Activated naive CD8-positive, alpha-beta T cell treated with anti-CD3 and anti-CD28 coated beads, Interleukin-2, amount 10 ng/mL, durations not matched to agents 7 days and 5 days (primary cell): Measurements from ENCODE around the gene APOBEC3C. TPM values are rescaled to one million over a fixed set of nuclear protein-coding genes. Genes with fewer than 3 reads are reported as not detected.
"Not testable (repeated sequence)": the region's sequence is repeated elsewhere in the genome, so short reads cannot be mapped to it uniquely, and the experiment has no call there.

Source experiments
- ATAC-seq: fragments of 150-1000 bp; cut with Tn5 transposase; one replicate; pipeline ENCODE4 v1.10.0; 2021; ENCODE audit warnings: low read depth, moderate library complexity
- POLR2A ChIA-PET: fragments of 350-600 bp; sonication (Branson Sonifier 250); formaldehyde crosslinking; loops from one replicate; lab custom pipeline; 2021; ENCODE audit warnings: antibody characterized with exemption; lab: Charles Lee
- DNase-seq: peaks from one replicate; pipeline ENCODE4 v3.0.0; 2021
- H3K27ac Mint-ChIP-seq: one replicate; pipeline ENCODE4 v1.8.0; 2022; ENCODE audit warnings: mild to moderate bottlenecking, mixed read lengths
- H3K27me3 Mint-ChIP-seq: one replicate; pipeline ENCODE4 v1.8.0; 2022; ENCODE audit warnings: mild to moderate bottlenecking, moderate library complexity, mixed read lengths
- H3K36me3 Mint-ChIP-seq: one replicate; pipeline ENCODE4 v1.8.0; 2021; ENCODE audit warnings: mild to moderate bottlenecking, mixed read lengths
- H3K4me1 Mint-ChIP-seq: one replicate; pipeline ENCODE4 v1.8.0; 2021; ENCODE audit warnings: mixed read lengths
- H3K4me3 Mint-ChIP-seq: one replicate; pipeline ENCODE4 v1.8.0; 2022; ENCODE audit warnings: mild to moderate bottlenecking, moderate library complexity, mixed read lengths
- H3K9me3 Mint-ChIP-seq: one replicate; pipeline ENCODE4 v1.8.0; 2021; ENCODE audit warnings: mixed read lengths
- total RNA-seq, 2 experiments: library from RNA; stranded (reverse); gene quantifications; one replicate each; pipeline ENCODE4 v1.2.3, GENCODE V29; 2021

APOBEC3C gene
- total RNA-seq, 2 experiments from 2014 or later = 120 to 124 TPM

GRCh38 chr22:39017596-39018365 lies 3.7 kb downstream of the APOBEC3C start:
- POLR2A ChIA-PET = no interaction called here
- Mint-ChIP-seq H3K27ac (peak overlapping the region; percentile 32), H3K9me3 (no peaks in the 10 kb centered on the region), H3K4me1 (peaks cover 34% of the 10 kb centered on the region), H3K27me3 (no peaks in the 10 kb centered on the region), H3K4me3 (no peak overlapping the region), H3K36me3 (peaks cover 19% of the 10 kb centered on the region)
- no peak for ATAC-seq
- DNase-seq = no peak

- peaks cover 26% of the 10 kb centered on the region for H3K36me3 Mint-ChIP-seq
- DNase-seq, H3K9me3 Mint-ChIP-seq, ATAC-seq, H3K27me3 Mint-ChIP-seq: not testable (repeated sequence)
- peaks cover 39% of the 10 kb centered on the region for H3K4me1 Mint-ChIP-seq
- peak overlapping the region; percentile 95 for H3K4me3 Mint-ChIP-seq
- POLR2A ChIA-PET = interaction anchor here (1.0 kb wide), 1 partner anchor 58 kb away, joined by 3 read pairs; no protein-coding TSS in a partner anchor
- peak overlapping the region; percentile 95 for H3K27ac Mint-ChIP-seq
These were observed 6.1 kb downstream of the APOBEC3C start for GRCh38 chr22:39020021-39020651.

GRCh38 chr22:39021552-39022250 lies 7.6 kb downstream of the APOBEC3C start:
- peaks cover 45% of the 10 kb centered on the region for H3K4me1 Mint-ChIP-seq
- DNase-seq = peak; percentile 45
- no peaks in the 10 kb centered on the region for H3K9me3 Mint-ChIP-seq
- H3K36me3 Mint-ChIP-seq = peaks cover 21% of the 10 kb centered on the region
- H3K4me3 Mint-ChIP-seq = peak overlapping the region; percentile 95
- peak overlapping the region; percentile 95 for H3K27ac Mint-ChIP-seq
- POLR2A ChIA-PET = interaction anchor here (0.7 to 1.3 kb wide), 6 partner anchors 9 to 1590 kb away, joined by 3 to 5 read pairs (median 4); no protein-coding TSS in a partner anchor
- no peaks in the 10 kb centered on the region for H3K27me3 Mint-ChIP-seq
- ATAC-seq = no peak

GRCh38 chr22:39024519-39025308 lies 10.7 kb downstream of the APOBEC3C start:
- Mint-ChIP-seq H3K27ac (peak overlapping the region; percentile 86), H3K27me3 (no peaks in the 10 kb centered on the region), H3K36me3 (peaks cover 16% of the 10 kb centered on the region), H3K9me3 (no peaks in the 10 kb centered on the region), H3K4me3 (peak overlapping the region; percentile 70), H3K4me1 (peaks cover 42% of the 10 kb centered on the region)
- DNase-seq = no peak
- POLR2A ChIA-PET = interaction anchor here (0.9 to 1.8 kb wide), 2 partner anchors 8 to 21 kb away, joined by 3 to 5 read pairs; no protein-coding TSS in a partner anchor
- ATAC-seq = no peak

GRCh38 chr22:39026509-39027150 lies 12.6 kb downstream of the APOBEC3C start:
- Mint-ChIP-seq H3K4me3 (no peak overlapping the region), H3K9me3 (no peaks in the 10 kb centered on the region), H3K4me1 (peaks cover 38% of the 10 kb centered on the region), H3K27ac (peak overlapping the region; percentile 70), H3K36me3 (peaks cover 14% of the 10 kb centered on the region), H3K27me3 (no peaks in the 10 kb centered on the region)
- DNase-seq (no peak), ATAC-seq (no peak)
- POLR2A ChIA-PET = no interaction called here

- Mint-ChIP-seq H3K27me3 (no peaks in the 10 kb centered on the region), H3K27ac (peak overlapping the region; percentile 71), H3K36me3 (peaks cover 12% of the 10 kb centered on the region), H3K4me3 (no peak overlapping the region), H3K4me1 (peaks cover 32% of the 10 kb centered on the region), H3K9me3 (no peaks in the 10 kb centered on the region)
- POLR2A ChIA-PET = interaction anchor here (0.9 kb wide), 1 partner anchor 12 kb away, joined by 3 read pairs; no protein-coding TSS in a partner anchor
- ATAC-seq (no peak), DNase-seq (no peak)
These were observed 13.7 kb downstream of the APOBEC3C start for GRCh38 chr22:39027717-39028116.

GRCh38 chr22:39028281-39028680 lies 14.2 kb downstream of the APOBEC3C start:
- ATAC-seq (no peak), DNase-seq (no peak)
- POLR2A ChIA-PET = interaction anchor here (0.9 kb wide), 1 partner anchor 12 kb away, joined by 3 read pairs; no protein-coding TSS in a partner anchor
- Mint-ChIP-seq H3K4me1 (peaks cover 32% of the 10 kb centered on the region), H3K4me3 (no peak overlapping the region), H3K36me3 (peaks cover 16% of the 10 kb centered on the region), H3K27ac (no peak overlapping the region), H3K9me3 (no peaks in the 10 kb centered on the region), H3K27me3 (no peaks in the 10 kb centered on the region)

- ATAC-seq (no peak), DNase-seq (no peak)
- Mint-ChIP-seq H3K27ac (no peak overlapping the region), H3K4me1 (peaks cover 25% of the 10 kb centered on the region), H3K27me3 (no peaks in the 10 kb centered on the region), H3K36me3 (peaks cover 13% of the 10 kb centered on the region), H3K9me3 (no peaks in the 10 kb centered on the region), H3K4me3 (no peak overlapping the region)
- POLR2A ChIA-PET = no interaction called here
These were observed 15.2 kb downstream of the APOBEC3C start for GRCh38 chr22:39029227-39029626.

GRCh38 chr22:39030705-39031104 lies 16.6 kb downstream of the APOBEC3C start:
- no peak for DNase-seq
- Mint-ChIP-seq H3K27me3 (no peaks in the 10 kb centered on the region), H3K27ac (no peak overlapping the region), H3K36me3 (peaks cover 13% of the 10 kb centered on the region), H3K4me1 (peaks cover 12% of the 10 kb centered on the region), H3K9me3 (no peaks in the 10 kb centered on the region), H3K4me3 (no peak overlapping the region)
- no peak for ATAC-seq
- POLR2A ChIA-PET = interaction anchor here (1.1 kb wide), 1 partner anchor 9 kb away, joined by 3 read pairs; no protein-coding TSS in a partner anchor

GRCh38 chr22:39031434-39032295 lies 17.6 kb downstream of the APOBEC3C start:
- H3K27me3 Mint-ChIP-seq, H3K4me1 Mint-ChIP-seq, DNase-seq, H3K4me3 Mint-ChIP-seq, ATAC-seq, H3K27ac Mint-ChIP-seq, H3K9me3 Mint-ChIP-seq: not testable (repeated sequence)
- POLR2A ChIA-PET = interaction anchor here (1.1 kb wide), 1 partner anchor 10 kb away, joined by 3 read pairs; no protein-coding TSS in a partner anchor
- H3K36me3 Mint-ChIP-seq = peaks cover 13% of the 10 kb centered on the region

GRCh38 chr22:39037071-39037470 lies 23.0 kb downstream of the APOBEC3C start:
- H3K27me3 Mint-ChIP-seq, ATAC-seq, POLR2A ChIA-PET, H3K4me3 Mint-ChIP-seq, H3K27ac Mint-ChIP-seq, DNase-seq, H3K9me3 Mint-ChIP-seq: not testable (repeated sequence)
- Mint-ChIP-seq H3K36me3 (peaks cover 11% of the 10 kb centered on the region), H3K4me1 (peaks cover 21% of the 10 kb centered on the region)
